Lower lobe of right lung (tissue), 2 donors: ENCODE data around the gene ABCA3. TPM values are rescaled to one million over a fixed set of nuclear protein-coding genes. Genes with fewer than 3 reads are reported as not detected.
A peak's percentile ranks its signal among the peaks of the same experiment; 100 is the strongest.

Experiments
- ATAC-seq, 2 donors: fragments of 200-7000 bp; cut with Tn5 transposase; one replicate each; pipeline ENCODE4 v1.9.1; 2020 to 2022; ENCODE audit warnings: mild to moderate bottlenecking in 2 of 2, moderate library complexity in 2 of 2
- DNase-seq: peaks from one replicate; pipeline ENCODE4 v3.0.0-alpha.2; 2020
- H3K27ac ChIP-seq: fragments of 200-600 bp; one replicate; pipeline ENCODE4 v1.8.0; 2022
- H3K27me3 ChIP-seq: fragments of 200-600 bp; one replicate; pipeline ENCODE4 v1.8.0; 2022; ENCODE audit warnings: low read depth
- H3K36me3 ChIP-seq: fragments of 200-600 bp; one replicate; pipeline ENCODE4 v1.8.0; 2022; ENCODE audit warnings: mild to moderate bottlenecking
- H3K4me1 ChIP-seq: fragments of 200-600 bp; one replicate; pipeline ENCODE4 v1.8.0; 2022
- H3K4me3 ChIP-seq: fragments of 200-600 bp; one replicate; pipeline ENCODE4 v1.8.0; 2022; ENCODE audit warnings: mild to moderate bottlenecking
- H3K9me3 ChIP-seq: fragments of 200-600 bp; one replicate; pipeline ENCODE4 v1.8.0; 2022
- intact Hi-C: fragments of 100-400 bp; cut with DNase I; formaldehyde crosslinking; loops from one replicate; pipeline ENCODE4 v1.11.0; 2022
- total RNA-seq: library from RNA; stranded (reverse); fragmentation: NEBNext Ultra II Directional; extraction: Animal tissue kit (Norgen Biotek cat#: 25700); gene quantifications from one replicate; pipeline ENCODE4 v1.2.1, GENCODE V29; 2021
- TF ChIP-seq, protein P1 (sequence below): fragments of 200-600 bp; IDR thresholded peaks from one replicate; pipeline ENCODE4 v1.8.0; 2022; ENCODE audit warnings: antibody characterized with exemption, mild to moderate bottlenecking
- donor health status: DM: no; HTN: yes; CAD: no; lungs with severe emphysema.

Gene ABCA3
- total RNA-seq, 1 donor from 2014 or later: 491 TPM

DNA sequence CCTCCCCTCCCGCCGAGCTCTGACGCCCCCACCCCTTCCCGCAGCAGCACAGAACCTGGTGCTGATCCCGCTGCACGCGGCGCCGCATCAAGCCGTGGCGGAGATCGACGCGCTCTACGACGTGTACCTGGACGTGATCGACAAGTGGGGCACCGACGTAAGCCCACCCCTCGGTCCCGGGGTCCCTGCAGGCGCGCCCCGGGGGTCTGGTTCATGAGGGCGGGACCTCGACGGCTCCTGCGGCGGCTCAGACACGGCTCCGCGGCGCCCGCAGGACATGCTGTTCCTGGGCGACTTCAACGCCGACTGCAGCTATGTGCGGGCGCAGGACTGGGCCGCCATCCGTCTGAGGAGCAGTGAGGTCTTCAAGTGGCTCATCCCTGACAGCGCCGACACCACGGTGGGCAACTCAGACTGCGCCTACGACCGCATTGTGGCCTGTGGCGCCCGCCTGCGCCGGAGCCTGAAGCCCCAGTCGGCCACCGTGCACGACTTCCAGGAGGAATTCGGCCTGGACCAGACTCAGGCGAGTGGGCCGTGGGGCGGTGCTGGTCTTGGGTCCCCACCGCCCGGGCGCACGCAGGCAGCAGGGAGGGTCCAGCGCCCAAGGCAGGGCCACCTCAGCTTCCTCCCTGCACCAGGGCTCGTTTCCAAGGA, 102.9 kb downstream of the ABCA3 start:
- TF ChIP-seq, protein P1, sequence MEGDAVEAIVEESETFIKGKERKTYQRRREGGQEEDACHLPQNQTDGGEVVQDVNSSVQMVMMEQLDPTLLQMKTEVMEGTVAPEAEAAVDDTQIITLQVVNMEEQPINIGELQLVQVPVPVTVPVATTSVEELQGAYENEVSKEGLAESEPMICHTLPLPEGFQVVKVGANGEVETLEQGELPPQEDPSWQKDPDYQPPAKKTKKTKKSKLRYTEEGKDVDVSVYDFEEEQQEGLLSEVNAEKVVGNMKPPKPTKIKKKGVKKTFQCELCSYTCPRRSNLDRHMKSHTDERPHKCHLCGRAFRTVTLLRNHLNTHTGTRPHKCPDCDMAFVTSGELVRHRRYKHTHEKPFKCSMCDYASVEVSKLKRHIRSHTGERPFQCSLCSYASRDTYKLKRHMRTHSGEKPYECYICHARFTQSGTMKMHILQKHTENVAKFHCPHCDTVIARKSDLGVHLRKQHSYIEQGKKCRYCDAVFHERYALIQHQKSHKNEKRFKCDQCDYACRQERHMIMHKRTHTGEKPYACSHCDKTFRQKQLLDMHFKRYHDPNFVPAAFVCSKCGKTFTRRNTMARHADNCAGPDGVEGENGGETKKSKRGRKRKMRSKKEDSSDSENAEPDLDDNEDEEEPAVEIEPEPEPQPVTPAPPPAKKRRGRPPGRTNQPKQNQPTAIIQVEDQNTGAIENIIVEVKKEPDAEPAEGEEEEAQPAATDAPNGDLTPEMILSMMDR: no peak
- DNase-seq (no peak), ATAC-seq (peak; percentile 16 to 28)
- Histone ChIP-seq H3K4me1 (peaks cover 25% of the 10 kb centered on the region), H3K9me3 (no peaks in the 10 kb centered on the region), H3K4me3 (no peak overlapping the region), H3K27me3 (peaks cover 30% of the 10 kb centered on the region), H3K27ac (no peak overlapping the region), H3K36me3 (peaks cover 49% of the 10 kb centered on the region)
- intact Hi-C loops: no loop called here

DNA sequence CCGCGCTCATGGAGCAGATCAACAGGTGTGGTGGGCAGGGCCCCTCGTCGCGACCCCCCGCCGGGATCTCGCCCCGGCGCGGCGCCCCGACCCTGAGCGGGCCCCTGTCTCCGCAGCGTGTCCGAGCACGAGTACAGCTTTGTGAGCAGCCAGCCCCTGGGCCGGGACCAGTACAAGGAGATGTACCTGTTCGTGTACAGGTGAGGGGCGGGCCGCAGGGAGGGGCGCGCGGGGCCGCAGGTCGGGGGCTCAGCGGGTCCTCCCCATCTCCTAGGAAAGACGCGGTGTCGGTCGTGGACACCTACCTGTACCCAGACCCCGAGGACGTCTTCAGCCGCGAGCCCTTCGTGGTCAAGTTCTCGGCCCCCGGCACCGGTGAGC, 103.4 kb downstream of the ABCA3 start:
- ATAC-seq: no peak
- peak overlapping the region; percentile 7 for H3K4me3 ChIP-seq
- no peak for DNase-seq
- H3K9me3 ChIP-seq: no peaks in the 10 kb centered on the region
- H3K27me3 ChIP-seq: peaks cover 30% of the 10 kb centered on the region
- intact Hi-C loops: no loop called here
- TF ChIP-seq, protein P1: no peak
- no peak overlapping the region for H3K27ac ChIP-seq
- H3K36me3 ChIP-seq: peaks cover 49% of the 10 kb centered on the region
- H3K4me1 ChIP-seq: peaks cover 25% of the 10 kb centered on the region

DNA sequence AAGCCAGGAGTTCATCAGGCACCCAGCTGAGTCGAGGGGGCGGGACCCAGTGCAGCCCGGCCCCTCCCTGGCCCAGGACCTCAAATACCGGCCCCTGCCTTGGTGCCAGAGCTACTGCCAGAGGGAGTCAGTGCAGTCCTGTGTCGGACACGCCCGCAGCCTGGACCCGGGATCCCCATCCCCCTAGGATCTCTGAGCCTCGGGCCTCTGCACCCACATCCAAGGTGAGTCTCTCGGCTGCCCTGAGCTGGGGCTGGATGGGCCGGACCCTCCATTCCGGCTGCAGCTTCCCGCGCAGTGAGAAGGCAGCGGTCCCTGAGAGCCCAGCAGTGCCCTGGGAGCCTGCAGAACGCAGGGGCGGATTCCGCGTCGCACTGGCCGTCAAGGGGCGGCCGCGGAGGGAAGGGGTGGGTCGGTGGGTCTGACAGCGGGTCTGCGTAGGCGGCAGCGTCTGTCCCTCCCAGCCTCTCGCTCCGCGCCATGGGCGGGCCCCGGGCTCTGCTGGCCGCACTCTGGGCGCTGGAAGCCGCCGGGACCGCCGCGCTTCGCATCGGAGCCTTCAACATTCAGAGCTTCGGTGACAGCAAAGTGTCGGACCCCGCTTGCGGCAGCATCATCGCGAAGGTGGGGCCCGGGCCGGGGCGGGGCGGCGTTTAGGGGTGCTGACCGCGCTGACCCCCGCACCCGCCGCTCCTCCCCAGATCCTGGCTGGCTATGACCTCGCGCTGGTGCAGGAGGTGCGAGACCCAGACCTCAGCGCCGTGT, 104.0 kb downstream of the ABCA3 start, which contains the start of gene DNASE1L2:
Gene DNASE1L2 (plus strand): TSS at position 108 of the 765 bp plus-strand sequence. CDS start 373 bp downstream, at position 481.
- Histone ChIP-seq H3K4me1 (peaks cover 25% of the 10 kb centered on the region), H3K27ac (no peak within 1 kb of the TSS), H3K36me3 (peaks cover 49% of the 10 kb centered on the region), H3K27me3 (peaks cover 30% of the 10 kb centered on the region), H3K9me3 (no peaks in the 10 kb centered on the region), H3K4me3 (peak within 1 kb of the TSS; percentile 7)
- intact Hi-C loops: no loop called here
- TF ChIP-seq, protein P1: no peak
- ATAC-seq (peak; percentile 8 to 16), DNase-seq (no peak)

DNA sequence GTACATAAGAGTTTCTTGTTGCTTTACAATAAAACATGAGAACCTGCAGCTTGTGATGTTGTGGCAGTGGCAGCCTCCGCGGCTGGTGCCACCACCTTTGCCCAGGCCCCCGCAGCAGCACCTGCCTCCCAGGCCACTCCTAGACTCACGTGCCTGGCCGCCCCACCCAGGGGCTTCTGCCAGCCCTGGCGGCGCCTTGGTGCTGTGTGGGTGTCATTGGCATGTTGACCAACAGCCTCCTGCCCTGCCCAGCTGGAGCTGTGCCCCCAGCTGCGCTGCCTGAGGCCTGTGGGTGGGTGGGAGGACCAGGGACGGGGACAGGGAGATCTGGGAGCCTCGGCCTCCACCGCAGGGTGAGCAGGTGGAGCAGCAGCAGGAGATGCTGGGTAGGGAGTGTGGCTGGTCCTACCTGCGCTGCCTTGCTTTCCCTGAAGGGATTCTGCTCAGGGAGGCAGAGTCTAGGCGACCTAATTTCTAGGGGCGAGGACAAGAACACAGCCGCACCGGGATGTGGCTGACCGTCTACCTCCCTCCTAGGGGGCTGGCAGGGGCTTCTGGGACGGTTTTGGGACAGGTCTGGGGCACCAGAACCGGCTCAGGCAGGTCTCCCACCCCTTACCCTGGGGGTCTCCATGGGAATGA, 104.7 kb downstream of the ABCA3 start:
- intact Hi-C loops: no loop called here
- H3K4me3 ChIP-seq: no peak overlapping the region
- H3K27me3 ChIP-seq: peaks cover 30% of the 10 kb centered on the region
- peaks cover 25% of the 10 kb centered on the region for H3K4me1 ChIP-seq
- H3K36me3 ChIP-seq: peaks cover 56% of the 10 kb centered on the region
- ATAC-seq (no peak), DNase-seq (no peak)
- no peak overlapping the region for H3K27ac ChIP-seq
- TF ChIP-seq, protein P1: no peak
- no peaks in the 10 kb centered on the region for H3K9me3 ChIP-seq

DNA sequence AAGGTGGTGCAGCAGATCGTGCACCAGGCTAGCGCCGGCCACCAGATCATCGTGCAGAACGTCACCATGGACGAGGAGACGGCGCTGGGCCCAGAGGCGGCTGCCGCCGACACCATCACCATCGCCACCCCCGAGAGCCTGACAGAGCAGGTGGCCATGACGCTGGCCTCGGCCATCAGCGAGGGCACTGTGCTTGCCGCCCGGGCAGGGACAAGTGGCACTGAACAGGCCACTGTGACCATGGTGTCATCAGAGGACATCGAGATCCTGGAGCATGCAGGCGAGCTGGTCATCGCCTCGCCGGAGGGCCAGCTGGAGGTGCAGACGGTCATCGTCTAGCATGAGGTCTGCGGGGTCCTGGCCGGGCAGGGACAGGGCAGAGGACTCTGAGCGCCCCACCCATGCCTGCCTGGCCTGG, 105.3 kb downstream of the ABCA3 start:
- no peak for ATAC-seq
- Histone ChIP-seq H3K4me1 (peaks cover 25% of the 10 kb centered on the region), H3K27me3 (peaks cover 30% of the 10 kb centered on the region), H3K4me3 (no peak overlapping the region), H3K9me3 (no peaks in the 10 kb centered on the region), H3K36me3 (peaks cover 61% of the 10 kb centered on the region), H3K27ac (no peak overlapping the region)
- TF ChIP-seq, protein P1: no peak
- intact Hi-C loops: no loop called here
- DNase-seq: no peak
